ENCODE results near the gene ZNF26. TPM values are rescaled to one million over a fixed set of nuclear protein-coding genes. Genes with fewer than 3 reads are reported as not detected.

Gene ZNF26
- total and polyA plus RNA-seq, 2 of the 8 experiments (the other 6 are each of a cell fraction or from before 2014, with no cell fraction given): 5.8 to 8.4 TPM

DNA sequence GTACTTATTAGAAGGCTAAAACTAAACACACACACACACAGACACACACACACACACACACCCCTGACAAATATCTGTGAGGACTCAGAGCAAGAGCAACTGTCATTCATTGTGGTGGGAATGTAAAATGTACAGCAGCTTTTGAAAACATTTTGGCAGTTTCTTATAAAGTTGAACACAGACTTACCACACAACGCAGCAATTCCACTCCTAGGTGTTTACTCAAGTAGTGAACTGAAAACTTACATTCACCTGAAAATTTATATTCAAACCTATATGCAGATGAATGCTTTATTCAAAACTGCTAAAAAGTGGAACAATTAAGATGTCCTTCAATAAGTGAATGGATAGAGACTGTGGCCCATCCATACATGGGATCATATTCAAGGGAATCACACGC lies 48.7 kb upstream of the ZNF26 start:
- POLR2A ChIA-PET (ENCODE audit: partially characterized antibody): no interaction called here
- Histone ChIP-seq H4K8ac (ENCODE audit: extremely low read depth, insufficient read depth, low read length) (no peak overlapping the region), H2BK12ac (ENCODE audit: low read depth, low read length) (no peak overlapping the region), H3K36me3 (ENCODE audit: control insufficient read depth in 2 of 4, insufficient read depth in 4 of 4, low read length in 3 of 4) (peaks cover 4 to 21% (median 13%) of the 10 kb centered on the region in 4 experiments; a peak in 7 of 8 replicates), H4K20me1 (replicated peaks in 1 of 2; ENCODE audit: control insufficient read depth in 1 of 2, insufficient read depth in 2 of 2, low read length in 2 of 2) (no peaks in the 10 kb centered on the region), H3K9me3 (ENCODE audit: insufficient read depth in 2 of 2, low read depth in 1 of 2, low read length in 1 of 2) (peaks cover 43 to 62% of the 10 kb centered on the region in 2 experiments), H3K79me1 (ENCODE audit: low read depth, low read length) (no peaks in the 10 kb centered on the region), H3K4me2 (ENCODE audit: insufficient read depth in 1 of 2, low read depth in 2 of 2, low read length in 2 of 2) (no peak overlapping the region), H3K23me2 (ENCODE audit: low read depth, low read length) (no peaks in the 10 kb centered on the region), H2BK15ac (ENCODE audit: low read length) (no peak overlapping the region), H3K56ac (replicated peaks; ENCODE audit: insufficient read length, low read depth, low read length) (peak overlapping the region; percentile 46), H2BK5ac (ENCODE audit: low read depth, low read length) (no peak overlapping the region), H3K4me1 (replicated peaks in 1 of 4; ENCODE audit: control insufficient read depth in 3 of 4, insufficient read depth in 4 of 4, low read length in 3 of 4) (no peaks in the 10 kb centered on the region), H2BK20ac (ENCODE audit: low read length) (no peak overlapping the region), H3K14ac (ENCODE audit: insufficient read length) (no peak overlapping the region), H3K27ac (ENCODE audit: low read depth, low read length) (no peak overlapping the region), H3K27me3 (replicated peaks in 1 of 4; ENCODE audit: control insufficient read depth in 3 of 4, extremely low read depth in 1 of 4, insufficient read depth in 3 of 4, low read length in 3 of 4) (no peaks in the 10 kb centered on the region), H3K4me3 (ENCODE audit: extremely low read depth in 1 of 4, insufficient read depth in 2 of 4, low read depth in 3 of 4, low read length in 4 of 4) (no peak overlapping the region), H4K91ac (replicated peaks; ENCODE audit: insufficient read length, low read length) (no peak overlapping the region), H3K79me2 (ENCODE audit: control insufficient read depth in 1 of 2, insufficient read depth in 2 of 2, low read length in 2 of 2) (no peaks in the 10 kb centered on the region), H3K18ac (ENCODE audit: extremely low read depth, low read length) (no peak overlapping the region), H3K9ac (replicated peaks in 1 of 4; ENCODE audit: extremely low read depth in 1 of 4, low read depth in 3 of 4, low read length in 3 of 4) (no peak overlapping the region), H3K23ac (ENCODE audit: insufficient read length) (no peak overlapping the region), H2AFZ (ENCODE audit: low read length) (no peak overlapping the region), H2AK5ac (ENCODE audit: low read depth, low read length) (no peak overlapping the region), H2BK120ac (replicated peaks; ENCODE audit: low read depth, low read length) (no peak overlapping the region), H3K4ac (replicated peaks; ENCODE audit: insufficient read length, low read depth, low read length) (no peak overlapping the region), H4K5ac (ENCODE audit: insufficient read length, low read depth, low read length) (no peak overlapping the region)
- CTCF ChIA-PET (ENCODE audit: partially characterized antibody): no interaction called here
- 98% methylated on average over 2 of the region's 2 CpGs; no CpG with 5 or more reads in 1 of the 2 experiments for WGBS, 2 experiments (ENCODE audit: extremely low coverage in 1 of 2, insufficient coverage in 1 of 2, insufficient read length in 1 of 2, insufficient replicate concordance in 2 of 2, low coverage in 1 of 2, low lambda C conversion rate in 2 of 2, missing lambda C conversion rate in 1 of 2)
- FAIRE-seq: no peak
- no peak for DNase-seq (ENCODE audit: low read depth in 1 of 2, low spot score in 2 of 2)

Data from H1 (cell line).